HEK293 (cell line): Measurements from ENCODE around the gene CYP26A1.

Experiments
- CTCF ChIA-PET: fragments of 350-600 bp; formaldehyde crosslinking; extraction: SDS; loops from one replicate; lab custom pipeline; 2021; ENCODE audit warnings: antibody characterized with exemption; lab: Yijun Ruan, JAX
- POLR2A ChIA-PET: fragments of 300-600 bp; formaldehyde crosslinking; extraction: SDS; loops from one replicate; lab custom pipeline; 2020; ENCODE audit warnings: antibody characterized with exemption, inconsistent platforms; lab: Yijun Ruan, JAX
- H3K27ac ChIP-seq: fragments of 200-500 bp; sonication (Bioruptor generic); 2 replicates; pipeline ENCODE4 v1.5.1; 2014; ENCODE audit warnings: low read depth, low read length, control low read depth, inconsistent platforms; ENCODE audit errors: extremely low read depth
- H3K36me3 ChIP-seq, 2 experiments: fragments of 200-500 bp in 1 of 2; sonication (Bioruptor generic) in 1 of 2; 1 replicate in 1 of 2; 2 replicates in 1 of 2; pipeline ENCODE4 v1.5.1; 2014 to 2017; ENCODE audit warnings: inconsistent platforms in 2 of 2, low read length in 2 of 2; ENCODE audit not compliant: control insufficient read depth in 2 of 2, insufficient read depth in 1 of 2
- H3K4me1 ChIP-seq: fragments of 200-500 bp; sonication (Bioruptor generic); 2 replicates; pipeline ENCODE4 v1.5.1; 2014; ENCODE audit warnings: mild to moderate bottlenecking, low read length, inconsistent platforms; ENCODE audit not compliant: control insufficient read depth, insufficient read depth
- H3K4me3 ChIP-seq: 2 replicates; pipeline ENCODE4 v1.5.1; 2011; ENCODE audit warnings: low read depth, mild to moderate bottlenecking, control low read depth, low read length, moderate library complexity
- H3K9me3 ChIP-seq: fragments of 200-500 bp; sonication (Bioruptor generic); 2 replicates; pipeline ENCODE4 v1.5.1; 2014; ENCODE audit warnings: low read depth, low read length, inconsistent platforms; ENCODE audit not compliant: control insufficient read depth, insufficient read depth
- FEZF1 ChIP-seq: fragments of 450-650 bp; formaldehyde crosslinking; IDR thresholded peaks from 2 replicates; pipeline ENCODE4 v1.5.1; 2016; ENCODE audit warnings: missing biosample characterization, missing genetic modification characterization
- GLI2 ChIP-seq: fragments of 450-650 bp; formaldehyde crosslinking; IDR thresholded peaks from 2 replicates; pipeline ENCODE4; 2017; ENCODE audit warnings: missing biosample characterization, missing genetic modification characterization, low read depth, borderline replicate concordance
- MZF1 ChIP-seq: fragments of 450-650 bp; formaldehyde crosslinking; IDR thresholded peaks from 2 replicates; pipeline ENCODE4 v1.5.1; 2017; ENCODE audit warnings: missing biosample characterization, missing genetic modification characterization, borderline replicate concordance
- OSR2 ChIP-seq: fragments of 450-650 bp; formaldehyde crosslinking; IDR thresholded peaks from 2 replicates; pipeline ENCODE4 v1.5.1; 2016; ENCODE audit warnings: missing biosample characterization, missing genetic modification characterization
- REPIN1 ChIP-seq: fragments of 450-650 bp; formaldehyde crosslinking; IDR thresholded peaks from 2 replicates; pipeline ENCODE4 v1.5.1; 2017; ENCODE audit warnings: missing biosample characterization, missing genetic modification characterization, low read depth
- SCRT2 ChIP-seq: fragments of 450-650 bp; formaldehyde crosslinking; IDR thresholded peaks from 2 replicates; pipeline ENCODE4 v1.5.1; 2016; ENCODE audit warnings: missing biosample characterization, missing genetic modification characterization
- YY2 ChIP-seq: fragments of 450-650 bp; formaldehyde crosslinking; IDR thresholded peaks from 2 replicates; pipeline ENCODE4 v1.5.1; 2016; ENCODE audit warnings: missing biosample characterization, missing genetic modification characterization
- ZBTB44 ChIP-seq: fragments of 450-650 bp; IDR thresholded peaks from 2 replicates; pipeline ENCODE4 v1.5.1; 2018; ENCODE audit warnings: missing biosample characterization, mild to moderate bottlenecking, missing genetic modification characterization
- ZIC2 ChIP-seq: fragments of 450-650 bp; formaldehyde crosslinking; IDR thresholded peaks from 2 replicates; pipeline ENCODE4 v1.5.1; 2016; ENCODE audit warnings: missing biosample characterization, missing genetic modification characterization
- ZNF148 ChIP-seq: fragments of 450-650 bp; formaldehyde crosslinking; IDR thresholded peaks from 2 replicates; pipeline ENCODE4 v1.5.0; 2017; ENCODE audit warnings: missing biosample characterization, missing genetic modification characterization, borderline replicate concordance
- ZNF274 ChIP-seq, 2 experiments: fragments of 200-500 bp in 1 of 2; fragments of 450-650 bp in 1 of 2; sonication (Bioruptor generic) in 1 of 2; formaldehyde crosslinking in 1 of 2; IDR thresholded peaks; 2 replicates each; pipeline versions ENCODE4 v1.5.1 to v1.6.1; 2014 to 2016; ENCODE audit warnings: borderline replicate concordance in 1 of 2, inconsistent platforms in 1 of 2, low read length in 1 of 2, missing biosample characterization in 1 of 2, missing genetic modification characterization in 1 of 2
- ZNF302 ChIP-seq: fragments of 450-650 bp; formaldehyde crosslinking; IDR thresholded peaks from 2 replicates; pipeline ENCODE4 v1.5.1; 2016; ENCODE audit warnings: missing biosample characterization, missing genetic modification characterization, low read depth
- ZNF394 ChIP-seq: fragments of 450-650 bp; formaldehyde crosslinking; IDR thresholded peaks from 2 replicates; pipeline ENCODE4 v1.5.1; 2016; ENCODE audit warnings: missing biosample characterization, missing genetic modification characterization, mild to moderate bottlenecking, moderate library complexity, borderline replicate concordance
- ZNF426 ChIP-seq: fragments of 450-650 bp; formaldehyde crosslinking; IDR thresholded peaks from 2 replicates; pipeline ENCODE4 v1.5.1; 2017; ENCODE audit warnings: missing biosample characterization, missing genetic modification characterization, mild to moderate bottlenecking, inconsistent platforms, moderate library complexity
- ZNF48 ChIP-seq: fragments of 450-650 bp; formaldehyde crosslinking; IDR thresholded peaks from 2 replicates; pipeline ENCODE4 v1.5.1; 2016; ENCODE audit warnings: missing biosample characterization, missing genetic modification characterization
- ZNF549 ChIP-seq: fragments of 450-650 bp; IDR thresholded peaks from 2 replicates; pipeline ENCODE4 v1.5.1; 2018; ENCODE audit warnings: missing biosample characterization, missing genetic modification characterization, mild to moderate bottlenecking, inconsistent platforms, moderate library complexity
- ZNF580 ChIP-seq: fragments of 450-650 bp; formaldehyde crosslinking; IDR thresholded peaks from 2 replicates; pipeline ENCODE4 v1.5.1; 2016; ENCODE audit warnings: missing biosample characterization, missing genetic modification characterization
- ZNF596 ChIP-seq: fragments of 450-650 bp; IDR thresholded peaks from 2 replicates; pipeline ENCODE4 v1.5.0; 2018; ENCODE audit warnings: missing biosample characterization, mild to moderate bottlenecking, missing genetic modification characterization, moderate library complexity
- ZNF629 ChIP-seq: fragments of 450-650 bp; formaldehyde crosslinking; IDR thresholded peaks from 2 replicates; pipeline ENCODE4 v1.5.1; 2017; ENCODE audit warnings: missing biosample characterization, missing genetic modification characterization
- ZNF639 ChIP-seq: fragments of 450-650 bp; formaldehyde crosslinking; IDR thresholded peaks from 2 replicates; pipeline ENCODE4 v1.5.1; 2016; ENCODE audit warnings: missing biosample characterization, missing genetic modification characterization
- ZNF777 ChIP-seq: fragments of 450-650 bp; formaldehyde crosslinking; IDR thresholded peaks from 2 replicates; pipeline ENCODE4 v1.5.1; 2017; ENCODE audit warnings: missing biosample characterization, missing genetic modification characterization, borderline replicate concordance
- TF ChIP-seq, protein P1 (sequence below): fragments of 450-650 bp; formaldehyde crosslinking; IDR thresholded peaks from 2 replicates; pipeline ENCODE4 v1.5.1; 2016; ENCODE audit warnings: missing biosample characterization, missing genetic modification characterization
- TF ChIP-seq, protein P2 (sequence below): fragments of 450-650 bp; formaldehyde crosslinking; IDR thresholded peaks from 2 replicates; pipeline ENCODE4 v1.5.1; 2017; ENCODE audit warnings: missing biosample characterization, mild to moderate bottlenecking, missing genetic modification characterization, moderate library complexity

CYP26A1 gene

GRCh38 chr10:93096901-93097300 lies 23.2 kb downstream of the CYP26A1 start:
- H3K4me1 ChIP-seq: no peaks in the 10 kb centered on the region
- no peaks in the 10 kb centered on the region for H3K36me3 ChIP-seq
- TF ChIP-seq ZNF148 (tag by site-specific recombination) (no peak), OSR2 (no peak), ZNF596 (no peak), SCRT2 (tag by site-specific recombination) (0 out of 2 replicates have a peak, but pooled peaks have one; percentile 24)
- TF ChIP-seq, protein P1, sequence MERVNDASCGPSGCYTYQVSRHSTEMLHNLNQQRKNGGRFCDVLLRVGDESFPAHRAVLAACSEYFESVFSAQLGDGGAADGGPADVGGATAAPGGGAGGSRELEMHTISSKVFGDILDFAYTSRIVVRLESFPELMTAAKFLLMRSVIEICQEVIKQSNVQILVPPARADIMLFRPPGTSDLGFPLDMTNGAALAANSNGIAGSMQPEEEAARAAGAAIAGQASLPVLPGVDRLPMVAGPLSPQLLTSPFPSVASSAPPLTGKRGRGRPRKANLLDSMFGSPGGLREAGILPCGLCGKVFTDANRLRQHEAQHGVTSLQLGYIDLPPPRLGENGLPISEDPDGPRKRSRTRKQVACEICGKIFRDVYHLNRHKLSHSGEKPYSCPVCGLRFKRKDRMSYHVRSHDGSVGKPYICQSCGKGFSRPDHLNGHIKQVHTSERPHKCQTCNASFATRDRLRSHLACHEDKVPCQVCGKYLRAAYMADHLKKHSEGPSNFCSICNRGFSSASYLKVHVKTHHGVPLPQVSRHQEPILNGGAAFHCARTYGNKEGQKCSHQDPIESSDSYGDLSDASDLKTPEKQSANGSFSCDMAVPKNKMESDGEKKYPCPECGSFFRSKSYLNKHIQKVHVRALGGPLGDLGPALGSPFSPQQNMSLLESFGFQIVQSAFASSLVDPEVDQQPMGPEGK (tag by site-specific recombination): no peak
- POLR2A ChIA-PET: no interaction called here
- no peak overlapping the region for H3K27ac ChIP-seq
- CTCF ChIA-PET: interaction anchor here (0.6 kb wide), 1 partner anchor 153 kb away, joined by 3 read pairs; no protein-coding TSS in a partner anchor
- no peaks in the 10 kb centered on the region for H3K9me3 ChIP-seq
- H3K4me3 ChIP-seq: no peak overlapping the region

DNA sequence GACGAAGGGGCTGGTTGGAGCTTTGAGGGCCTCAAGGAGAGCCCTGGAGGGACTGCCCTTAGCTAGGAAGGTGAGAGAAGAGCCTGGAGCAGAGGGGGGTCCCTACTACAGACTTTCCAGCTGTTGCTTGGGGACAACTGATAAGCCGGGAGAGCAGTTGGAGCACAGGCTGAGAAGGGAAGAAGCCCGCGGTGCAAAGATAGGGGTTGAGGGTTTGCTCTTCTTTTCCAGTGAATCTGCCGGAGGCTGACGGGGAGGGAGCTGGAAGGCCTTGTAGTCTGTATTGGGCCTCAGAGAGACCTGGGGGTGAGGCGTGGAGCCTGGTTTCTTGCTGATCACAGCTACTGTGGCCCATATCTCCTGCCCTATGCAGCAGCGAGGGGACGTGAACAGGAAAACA lies 23.7 kb downstream of the CYP26A1 start:
- POLR2A ChIA-PET: no interaction called here
- H3K4me1 ChIP-seq: no peaks in the 10 kb centered on the region
- CTCF ChIA-PET: interaction anchor here (0.6 kb wide), 2 partner anchors 13 to 153 kb away, joined by 3 read pairs; no protein-coding TSS in a partner anchor

GRCh38 chr10:93098816-93099215 lies 25.1 kb downstream of the CYP26A1 start:
- CTCF ChIA-PET: interaction anchor here (1.3 kb wide), 1 partner anchor 16 kb away, joined by 4 read pairs; no protein-coding TSS in a partner anchor
- no peaks in the 10 kb centered on the region for H3K4me1 ChIP-seq
- H3K4me3 ChIP-seq: no peak overlapping the region
- no peak overlapping the region for H3K27ac ChIP-seq
- H3K36me3 ChIP-seq: no peaks in the 10 kb centered on the region
- POLR2A ChIA-PET: no interaction called here
- H3K9me3 ChIP-seq: no peaks in the 10 kb centered on the region
- no peak for TF ChIP-seq ZNF394 (tag by site-specific recombination)
- no peak for TF ChIP-seq ZNF426
- no peak for TF ChIP-seq GLI2 (tag by site-specific recombination)
- no peak for TF ChIP-seq REPIN1 (tag by site-specific recombination)
- TF ChIP-seq ZNF302 (tag by site-specific recombination): no peak
- no peak for TF ChIP-seq ZNF629 (tag by site-specific recombination)
- TF ChIP-seq ZNF580 (tag by site-specific recombination): no peak
- TF ChIP-seq MZF1 (tag by site-specific recombination): no peak
- TF ChIP-seq ZNF48 (tag by site-specific recombination): no peak
- TF ChIP-seq ZNF549 (tag by site-specific recombination): no peak
- TF ChIP-seq ZNF777: no peak
- no peak for TF ChIP-seq ZIC2 (tag by site-specific recombination)
- TF ChIP-seq ZNF639 (tag by site-specific recombination): no peak
- TF ChIP-seq, protein P2, sequence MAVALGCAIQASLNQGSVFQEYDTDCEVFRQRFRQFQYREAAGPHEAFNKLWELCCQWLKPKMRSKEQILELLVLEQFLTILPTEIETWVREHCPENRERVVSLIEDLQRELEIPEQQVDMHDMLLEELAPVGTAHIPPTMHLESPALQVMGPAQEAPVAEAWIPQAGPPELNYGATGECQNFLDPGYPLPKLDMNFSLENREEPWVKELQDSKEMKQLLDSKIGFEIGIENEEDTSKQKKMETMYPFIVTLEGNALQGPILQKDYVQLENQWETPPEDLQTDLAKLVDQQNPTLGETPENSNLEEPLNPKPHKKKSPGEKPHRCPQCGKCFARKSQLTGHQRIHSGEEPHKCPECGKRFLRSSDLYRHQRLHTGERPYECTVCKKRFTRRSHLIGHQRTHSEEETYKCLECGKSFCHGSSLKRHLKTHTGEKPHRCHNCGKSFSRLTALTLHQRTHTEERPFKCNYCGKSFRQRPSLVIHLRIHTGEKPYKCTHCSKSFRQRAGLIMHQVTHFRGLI: no peak
- TF ChIP-seq ZBTB44 (tag by site-specific recombination): no peak

More for the DNA sequence above, 23.7 kb downstream of the CYP26A1 start:
- H3K36me3 ChIP-seq: no peaks in the 10 kb centered on the region
- H3K4me3 ChIP-seq: no peak overlapping the region
- no peaks in the 10 kb centered on the region for H3K9me3 ChIP-seq
- TF ChIP-seq SCRT2 (tag by site-specific recombination) (peak; percentile 34; the same call in 1 of the 2 replicates), YY2 (tag by site-specific recombination) (no peak), ZNF274 (IDR thresholded peaks at IDR 0.05; ENCODE audit: low read length) (no peak), ZNF274 (tag by site-specific recombination; IDR thresholded peaks at IDR 0.05; ENCODE audit: borderline replicate concordance) (no peak), FEZF1 (tag by site-specific recombination) (no peak)
- H3K27ac ChIP-seq: no peak overlapping the region
